Left hindlimb (tissue), 1 donor: ENCODE results near the gene DENND5A.
"Not testable (repeated sequence)": the region's sequence is repeated elsewhere in the genome, so short reads cannot be mapped to it uniquely, and the experiment has no call there.

ENCODE experiments used
- DNase-seq: peaks from one replicate; pipeline ENCODE4 v3.0.0-alpha.2; 2018

Gene DENND5A

GRCh38 chr11:9264316-9265210 is 587 bp downstream of the DENND5A start:
- DNase-seq = peak; percentile 83

DNA sequence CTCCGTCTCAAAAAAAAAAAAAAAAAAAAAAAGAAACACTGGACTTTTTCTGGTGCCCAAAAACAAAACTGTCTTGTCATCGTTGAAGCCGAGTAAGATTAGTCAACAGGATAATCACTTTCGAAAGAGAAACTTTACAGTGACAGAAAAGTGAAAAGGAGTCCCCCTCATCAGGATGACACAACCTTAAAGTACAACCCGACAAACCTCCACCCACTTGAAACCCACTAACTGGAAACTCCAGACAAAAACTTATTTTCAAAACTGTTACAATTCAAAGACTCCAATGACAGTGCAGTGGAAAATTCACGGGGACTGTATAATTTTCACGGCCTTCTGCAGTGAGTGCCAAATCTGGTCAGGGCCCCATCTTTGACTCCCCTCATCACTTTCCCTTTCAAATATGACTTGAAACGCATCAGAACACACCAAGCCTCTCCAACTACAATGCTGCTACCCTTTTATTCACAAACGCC is 1.3 kb downstream of the DENND5A start:
- DNase-seq = peak; percentile 38

GRCh38 chr11:9260838-9261146 is 4.4 kb downstream of the DENND5A start:
- not testable (repeated sequence) for DNase-seq

GRCh38 chr11:9259981-9260837 is 4.9 kb downstream of the DENND5A start:
- DNase-seq = no peak

- DNase-seq = not testable (repeated sequence)
Observed at GRCh38 chr11:9258279-9258678, 6.9 kb downstream of the DENND5A start.

DNA sequence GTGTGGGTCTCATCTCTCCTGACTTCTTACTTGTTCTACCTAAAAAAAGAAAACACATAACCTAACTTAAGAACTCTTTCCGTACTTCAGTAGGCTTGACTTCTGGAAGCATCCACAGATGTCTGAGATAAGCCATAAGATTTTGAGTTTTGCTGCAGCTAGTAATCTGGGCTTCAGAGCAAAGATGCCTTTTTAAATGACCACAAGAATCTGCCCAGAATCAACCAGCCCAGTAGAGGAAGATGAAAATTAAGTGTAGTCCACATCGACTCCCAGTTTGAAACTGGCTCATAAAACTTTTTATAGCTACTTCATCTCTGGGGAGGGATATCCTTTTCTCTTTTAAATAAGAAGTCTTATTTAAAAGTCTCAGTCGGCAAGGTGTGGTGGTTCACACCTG is 10.7 kb downstream of the DENND5A start:
- DNase-seq = no peak

- DNase-seq = no peak
Observed at GRCh38 chr11:9253086-9253485, 12.1 kb downstream of the DENND5A start.

GRCh38 chr11:9251311-9251710 is 13.8 kb downstream of the DENND5A start:
- no peak for DNase-seq

- DNase-seq = no peak
Observed at GRCh38 chr11:9250139-9250582, 15.0 kb downstream of the DENND5A start.

- no peak for DNase-seq
Observed at GRCh38 chr11:9249252-9249651, 15.9 kb downstream of the DENND5A start.

DNA sequence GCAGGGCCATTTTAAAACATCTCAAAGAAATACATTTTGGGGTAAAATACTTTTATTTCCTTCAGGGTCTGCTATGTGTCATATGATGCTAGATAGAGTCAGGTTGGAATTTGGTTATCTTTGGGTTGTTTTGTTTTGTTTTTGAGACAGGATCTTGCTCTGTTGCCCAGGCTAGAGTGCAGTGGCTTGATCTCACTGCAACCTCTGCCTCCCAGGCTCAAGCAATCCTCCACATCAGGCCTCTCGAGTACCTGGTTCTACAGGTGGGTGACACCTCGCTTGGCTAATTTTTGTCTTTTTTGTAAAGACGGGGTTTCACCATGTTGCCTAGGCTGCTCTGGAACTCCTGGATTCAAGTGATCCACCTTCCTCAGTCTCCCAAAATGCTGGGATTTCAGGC is 17.3 kb downstream of the DENND5A start:
- DNase-seq = no peak

- not testable (repeated sequence) for DNase-seq
Observed at GRCh38 chr11:9236242-9236641, 28.9 kb downstream of the DENND5A start.

DNA sequence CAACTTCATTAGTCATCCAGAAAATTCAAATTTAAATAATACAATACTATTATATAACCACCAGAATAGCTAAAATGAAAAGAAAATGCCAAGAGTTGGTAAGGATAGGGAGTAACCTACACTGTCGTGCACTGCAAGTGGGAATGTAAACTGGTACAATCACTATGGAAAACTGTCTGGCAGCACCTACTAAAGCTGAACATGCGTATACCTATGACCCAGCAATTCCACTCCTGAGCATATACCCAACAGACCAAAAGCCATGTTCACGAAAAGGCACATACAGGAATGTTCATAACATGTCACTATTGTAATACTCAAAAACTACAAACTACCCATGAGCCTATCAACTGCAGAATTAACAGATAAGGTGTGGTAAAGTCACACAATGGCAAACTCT is 32.7 kb downstream of the DENND5A start:
- DNase-seq = no peak

- no peak for DNase-seq
Observed at GRCh38 chr11:9231848-9232177, 33.3 kb downstream of the DENND5A start.

DNA sequence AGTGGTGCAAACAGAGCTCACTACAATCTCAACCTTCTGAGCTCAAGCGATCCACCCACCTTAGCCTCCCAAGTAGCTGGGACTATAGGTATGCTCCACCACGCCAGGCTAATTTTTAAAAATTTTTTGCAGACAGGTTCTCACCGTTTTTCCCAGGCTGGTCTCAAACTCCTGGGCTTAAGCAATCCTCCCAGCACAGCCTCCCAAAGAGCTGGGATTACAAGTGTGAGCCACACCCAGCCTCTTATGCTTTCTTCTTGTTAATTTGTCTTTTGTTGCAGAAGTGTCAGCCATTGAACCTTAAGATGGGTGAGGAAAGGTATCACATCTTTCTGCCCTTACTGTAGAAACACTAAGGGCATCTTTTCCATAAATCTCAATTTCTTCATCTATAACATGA is 34.9 kb downstream of the DENND5A start:
- no peak for DNase-seq

DNA sequence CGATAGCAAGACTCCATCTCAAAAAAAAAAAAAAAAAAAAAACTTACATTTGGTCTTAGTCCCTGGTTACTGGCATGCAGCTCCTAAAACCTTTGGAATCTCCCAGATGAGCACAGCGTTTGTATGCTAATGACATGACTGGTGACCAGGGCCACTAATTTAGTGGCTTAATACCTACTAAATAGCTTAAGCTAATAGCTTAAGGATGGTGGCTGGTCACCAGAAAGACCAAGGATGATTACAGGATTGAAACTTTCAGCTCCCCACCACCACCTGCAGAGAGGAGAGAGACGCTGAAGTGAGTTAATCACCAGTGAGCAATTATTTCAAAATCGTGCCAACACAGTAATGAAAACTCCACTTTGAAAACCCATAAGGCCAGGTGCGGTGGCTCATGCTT is 37.1 kb downstream of the DENND5A start:
- DNase-seq = no peak

- DNase-seq = no peak
Observed at GRCh38 chr11:9225748-9226298, 39.3 kb downstream of the DENND5A start.

- no peak for DNase-seq
Observed at GRCh38 chr11:9222654-9223053, 42.5 kb downstream of the DENND5A start.

- not testable (repeated sequence) for DNase-seq
Observed at GRCh38 chr11:9220853-9221252, 44.3 kb downstream of the DENND5A start.

DNA sequence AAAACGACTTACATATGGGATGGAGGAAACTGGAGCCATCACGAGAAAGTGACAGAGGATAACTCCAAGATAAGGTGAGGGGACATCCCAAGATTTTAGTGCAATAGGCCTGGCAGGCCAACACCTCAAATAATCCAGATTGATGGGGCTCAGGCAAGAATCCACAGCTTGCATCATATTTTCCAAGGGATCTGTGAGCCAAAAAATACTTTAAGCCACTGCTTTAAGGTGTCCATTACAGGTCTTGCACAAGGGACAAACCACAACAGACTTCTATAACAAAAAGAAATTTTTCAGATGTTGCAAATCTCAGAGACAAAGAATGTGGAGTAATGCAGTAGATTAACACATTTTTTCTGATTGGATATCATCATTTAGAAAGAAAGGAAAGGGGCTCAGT is 45.6 kb downstream of the DENND5A start:
- no peak for DNase-seq

DNA sequence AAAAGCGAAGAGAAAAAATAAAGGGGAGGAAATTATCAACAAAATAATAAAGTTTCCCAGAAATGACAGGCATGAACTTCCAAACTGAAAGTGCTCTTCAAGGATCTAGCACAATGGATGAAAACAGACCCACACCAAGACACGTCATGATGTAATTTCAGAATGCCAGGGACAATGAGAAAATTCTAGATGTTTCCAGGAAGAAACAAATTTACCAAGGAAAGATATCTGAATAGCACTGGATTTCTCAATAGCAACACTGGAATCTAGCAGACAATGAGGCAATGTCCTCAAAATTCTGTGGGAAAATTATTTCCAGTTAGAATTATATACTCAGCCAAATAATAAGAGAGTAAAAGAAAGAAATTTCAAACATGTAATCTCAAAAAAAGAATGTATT is 46.0 kb downstream of the DENND5A start:
- no peak for DNase-seq

DNA sequence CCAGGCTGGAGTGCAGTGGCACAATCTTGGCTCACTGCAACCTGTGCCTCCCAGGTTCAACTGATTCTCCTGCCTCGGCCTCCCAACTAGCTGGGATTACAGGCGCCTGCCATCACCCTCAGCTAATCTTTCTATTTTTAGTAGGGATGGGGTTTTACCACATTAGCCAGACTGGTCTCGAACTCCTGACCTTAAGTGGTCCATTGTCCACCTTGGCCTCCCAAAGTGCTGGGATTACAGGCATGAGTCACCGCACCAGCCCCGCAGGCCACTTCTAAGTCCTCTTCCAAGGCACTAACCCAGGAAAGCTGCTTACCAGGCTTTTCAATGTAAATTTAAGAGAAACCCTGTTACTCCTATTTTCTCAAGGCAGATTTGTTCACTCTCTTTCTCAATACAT is 50.4 kb downstream of the DENND5A start:
- no peak for DNase-seq

GRCh38 chr11:9211322-9211721 is 53.8 kb downstream of the DENND5A start:
- DNase-seq = no peak

- no peak for DNase-seq
Observed at GRCh38 chr11:9210922-9211320, 54.2 kb downstream of the DENND5A start.
